ENCODE results near the gene SPATA31C1. TPM values are rescaled to one million over a fixed set of nuclear protein-coding genes. Genes with fewer than 3 reads are reported as not detected.

SPATA31C1 gene
- total RNA-seq, 1 experiment from 2014 or later, result not detected

DNA sequence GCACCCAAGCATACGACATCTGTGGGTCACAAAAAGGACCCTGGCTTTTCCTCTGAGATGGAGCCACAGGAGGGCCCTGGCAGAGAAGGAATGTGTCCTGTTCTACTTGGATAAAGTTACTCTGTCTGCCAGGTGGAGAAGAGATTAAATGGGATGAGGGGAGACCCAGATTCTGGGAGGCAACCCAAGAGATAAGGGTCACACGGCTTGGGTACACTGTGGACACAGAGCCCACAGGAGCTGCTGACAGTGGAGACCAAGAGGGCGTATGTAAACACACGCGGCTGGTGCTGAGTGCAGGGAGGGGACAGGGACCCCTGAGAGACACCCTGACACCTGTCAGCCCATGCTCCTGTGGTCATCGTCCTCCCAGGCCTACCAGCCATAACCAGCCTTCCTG is 50.4 kb downstream of the SPATA31C1 start:
- in situ Hi-C loops (cut with HindIII; ENCODE audit: low pct_unique_long_range_greater_than_20kb, low sequenced_read_pairs), result no loop called here
- no peak for DNase-seq (ENCODE audit: low read depth)

DNA sequence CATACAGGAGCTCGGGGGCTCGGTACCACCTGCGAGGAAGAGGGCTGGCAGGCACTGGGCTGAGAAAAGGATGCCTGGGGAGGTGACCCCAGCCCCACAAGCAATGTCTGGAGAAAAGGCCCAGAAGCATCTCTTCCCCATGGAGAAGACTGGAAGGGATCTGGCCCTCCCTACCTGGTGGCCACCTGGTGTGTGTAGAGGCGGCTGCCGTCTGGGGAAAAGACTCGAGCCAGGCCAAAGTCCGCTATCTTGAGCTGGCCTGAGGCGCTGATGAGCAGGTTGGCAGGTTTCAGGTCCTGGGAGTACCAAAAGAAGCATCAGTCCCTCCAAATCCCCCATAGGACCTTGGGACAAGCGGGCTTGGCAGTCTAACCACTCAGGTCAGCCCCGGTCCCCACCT is 52.8 kb downstream of the SPATA31C1 start:
- in situ Hi-C loops (cut with HindIII; ENCODE audit: low pct_unique_long_range_greater_than_20kb, low sequenced_read_pairs), result no loop called here
- no peak for DNase-seq (ENCODE audit: low read depth)

DNA sequence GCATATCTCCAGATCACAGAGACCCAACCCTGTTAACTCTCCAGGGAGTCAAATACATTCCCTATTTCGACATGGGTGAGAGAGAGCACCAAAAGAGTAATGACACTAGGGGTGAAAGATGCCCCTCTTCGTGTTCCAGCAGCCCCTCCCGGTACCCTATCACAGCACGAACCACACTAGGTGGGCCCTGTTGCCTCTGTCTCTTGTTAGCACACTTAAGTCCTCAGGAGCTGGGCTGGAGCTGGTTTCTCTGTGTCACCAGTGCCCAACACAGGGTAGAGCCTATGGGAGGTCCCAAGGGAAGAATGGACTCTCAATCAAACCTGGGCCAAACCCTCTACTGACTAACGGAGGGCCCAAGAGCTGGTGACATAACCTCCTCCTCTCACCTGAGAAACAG is 55.4 kb downstream of the SPATA31C1 start:
- in situ Hi-C loops (cut with HindIII; ENCODE audit: low pct_unique_long_range_greater_than_20kb, low sequenced_read_pairs), result no loop called here
- no peak for DNase-seq (ENCODE audit: low read depth)

Other genes with a start within 250 kb of the SPATA31C1 start
- 227 and 293 TPM in 2 replicates for gene CTSL, start 191.8 kb upstream of the SPATA31C1 start, total RNA-seq (2014; rRNA removed; shearing (Covaris generic); ENCODE audit: low replicate concordance)
- not detected in 2 replicates for gene SPATA31E1, start 35.1 kb upstream of the SPATA31C1 start, total RNA-seq (2014; rRNA removed; shearing (Covaris generic); ENCODE audit: low replicate concordance)
- gene CDK20, start 56.6 kb downstream of the SPATA31C1 start, total RNA-seq (2014; rRNA removed; shearing (Covaris generic); ENCODE audit: low replicate concordance), result 2.3 and 4.0 TPM in 2 replicates
- not detected in 2 replicates for gene SPATA31C2, start 220.5 kb downstream of the SPATA31C1 start, total RNA-seq (2014; rRNA removed; shearing (Covaris generic); ENCODE audit: low replicate concordance)

All from Caki2 (cell line).